K562 (cell line): Measurements from ENCODE around the gene PIGC. TPM values are rescaled to one million over a fixed set of nuclear protein-coding genes. Genes with fewer than 3 reads are reported as not detected.

Experiments used
- ATAC-seq: fragments of 200-7000 bp; cut with Tn5 transposase; 3 replicates; pipeline ENCODE4 v1.9.1; 2020; ENCODE audit warnings: moderate library complexity
- BruUV-seq: library from RNA; stranded (reverse); fragments of 400-500 nt; replicated peaks from 2 replicates; lab custom pipeline; 2021; lab: Mats Ljungman, UMichigan
- CTCF ChIA-PET: fragments of 300-600 bp; formaldehyde crosslinking; extraction: SDS; loops from one replicate; lab custom pipeline; 2021; ENCODE audit warnings: low intra/inter-chr PET ratio; lab: Yijun Ruan, JAX
- POLR2A ChIA-PET: fragments of 300-600, 350-650 bp; sonication (Branson Sonifier 250); formaldehyde crosslinking; extraction: SDS; loops from one replicate; lab custom pipeline; 2021; ENCODE audit warnings: antibody characterized with exemption, inconsistent platforms; lab: Yijun Ruan, JAX
- DNase-seq, 4 experiments: peaks; one replicate each; pipeline versions ENCODE4 v3.0.0 to v3.0.0-alpha.2; 2011 to 2018; ENCODE audit warnings: low spot score in 3 of 4, mixed read lengths in 3 of 4; ENCODE audit errors: extremely low read depth in 1 of 4
- FAIRE-seq: peaks from 2 replicates; lab custom pipeline; 2011; peaks lifted over from hg19 to GRCh38; lab: Jason Lieb, UNC
- H2AFZ ChIP-seq: 2 replicates; pipeline ENCODE4 v1.6.0; 2011; ENCODE audit warnings: low read depth, low read length, control low read depth, inconsistent platforms
- H3K27ac ChIP-seq: fragments of 200-600 bp; 3 replicates; pipeline ENCODE4 v1.8.0; 2011; ENCODE audit warnings: low read depth, mild to moderate bottlenecking, control low read depth, inconsistent platforms, low read length, moderate library complexity, mixed read lengths; ENCODE audit errors: extremely low read depth
- H3K27me3 ChIP-seq, 2 experiments: fragments of 300-600 bp in 1 of 2; 2 replicates in 1 of 2; 3 replicates in 1 of 2; pipeline versions ENCODE4 v1.6.0 to v1.8.0; 2011; ENCODE audit warnings: inconsistent platforms in 2 of 2, low read length in 2 of 2, mild to moderate bottlenecking in 1 of 2, mixed read lengths in 1 of 2, moderate library complexity in 1 of 2; ENCODE audit not compliant: control insufficient read depth in 2 of 2, insufficient read depth in 2 of 2
- H3K36me3 ChIP-seq: fragments of 300-600 bp; 3 replicates; pipeline ENCODE4 v1.8.0; 2011; ENCODE audit warnings: mild to moderate bottlenecking, low read length, inconsistent platforms; ENCODE audit not compliant: control insufficient read depth, insufficient read depth
- H3K4me1 ChIP-seq, 2 experiments: fragments of 200-600 bp in 1 of 2; replicated peaks in 1 of 2; 2 replicates in 1 of 2; 3 replicates in 1 of 2; pipeline versions ENCODE4 v1.5.1 to v1.8.0; 2011; ENCODE audit warnings: inconsistent platforms in 2 of 2, low read length in 2 of 2, mild to moderate bottlenecking in 1 of 2, mixed read lengths in 1 of 2, moderate library complexity in 1 of 2; ENCODE audit not compliant: control insufficient read depth in 2 of 2, insufficient read depth in 2 of 2
- H3K4me2 ChIP-seq: 2 replicates; pipeline ENCODE4 v1.6.1; 2011; ENCODE audit warnings: low read length, control low read depth, inconsistent platforms, mixed read lengths; ENCODE audit not compliant: insufficient read depth
- H3K4me3 ChIP-seq: fragments of 200-600 bp; sonication (generic), shearing (Covaris generic); 2 replicates; pipeline ENCODE4 v1.5.1; 2016; ENCODE audit warnings: control low read depth, inconsistent platforms
- H3K79me2 ChIP-seq: fragments of 200-600 bp; 3 replicates; pipeline ENCODE4 v1.8.0; 2011; ENCODE audit warnings: low read length, inconsistent platforms; ENCODE audit not compliant: control insufficient read depth, insufficient read depth
- H3K9ac ChIP-seq, 2 experiments: 2 replicates each; pipeline versions ENCODE4 v1.6.0 to v1.6.1; 2011; ENCODE audit warnings: low read depth in 2 of 2, low read length in 2 of 2, control low read depth in 1 of 2, inconsistent platforms in 1 of 2, mild to moderate bottlenecking in 1 of 2, mixed read lengths in 1 of 2; ENCODE audit not compliant: insufficient read depth in 1 of 2
- H3K9me1 ChIP-seq: one replicate; pipeline ENCODE4 v1.6.0; 2011; ENCODE audit warnings: inconsistent platforms, mild to moderate bottlenecking, low read length, moderate library complexity; ENCODE audit not compliant: control insufficient read depth, insufficient read depth
- H3K9me3 ChIP-seq: replicated peaks from 2 replicates; pipeline ENCODE4 v1.5.1; 2011; ENCODE audit warnings: low read depth, low read length, inconsistent platforms; ENCODE audit not compliant: control insufficient read depth, insufficient read depth
- H4K20me1 ChIP-seq: replicated peaks from 2 replicates; pipeline ENCODE4 v1.6.1; 2011; ENCODE audit warnings: low read length, inconsistent platforms, mixed read lengths; ENCODE audit not compliant: control insufficient read depth, insufficient read depth
- CBFA2T3 ChIP-seq: fragments of 450-650 bp; IDR thresholded peaks from 2 replicates; pipeline ENCODE4 v1.6.1; 2017
- ERF ChIP-seq: fragments of 450-650 bp; formaldehyde crosslinking; IDR thresholded peaks from 2 replicates; pipeline ENCODE4 v1.4.0; 2020; ENCODE audit warnings: mild to moderate bottlenecking, mixed read lengths
- FOSL1 ChIP-seq: fragments of 200-800 bp; sonication (Bioruptor generic); conservative IDR thresholded peaks from 2 replicates; pipeline ENCODE4 v1.6.1; 2016; ENCODE audit warnings: missing genetic modification characterization, missing compliant biosample characterization
- NR2C1 ChIP-seq, 2 experiments: fragments of 450-650 bp; IDR thresholded peaks; 2 replicates each; pipeline ENCODE4 v1.6.1; 2017; ENCODE audit warnings: mild to moderate bottlenecking in 2 of 2, antibody characterized with exemption in 1 of 2, inconsistent platforms in 1 of 2, missing compliant biosample characterization in 1 of 2, missing genetic modification characterization in 1 of 2
- PHF20 ChIP-seq: fragments of 450-650 bp; IDR thresholded peaks from 2 replicates; pipeline ENCODE4 v1.6.1; 2018; ENCODE audit not compliant: partially characterized antibody
- RBBP5 ChIP-seq: fragments of 200-600 bp; sonication (generic); IDR thresholded peaks from 2 replicates; pipeline ENCODE4 v1.6.1; 2012; ENCODE audit warnings: borderline replicate concordance, mild to moderate bottlenecking, low read length, control low read depth, inconsistent platforms; ENCODE audit not compliant: insufficient read depth, poor library complexity, severe bottlenecking
- ZNF175 ChIP-seq: fragments of 200-800 bp; sonication (Bioruptor generic); IDR thresholded peaks from 2 replicates; pipeline ENCODE4 v1.6.1; 2016; ENCODE audit warnings: low read depth, mild to moderate bottlenecking, missing genetic modification characterization, missing compliant biosample characterization
- WGBS: fragments of 100-300 bp; shearing (Covaris generic); methylation state at CpG from one replicate; pipeline ENCODE4 v1.1.6; 2016; ENCODE audit warnings: low coverage, mixed read lengths; ENCODE audit not compliant: insufficient coverage; ENCODE audit errors: missing lambda C conversion rate; 5-methylcytosine and 5-hydroxymethylcytosine counted together
- in situ Hi-C: fragments of 300-500 bp; cut with MboI; formaldehyde crosslinking; loops from 4 replicates; pipeline ENCODE4 v1.15.0; 2018; ENCODE audit warnings: inconsistent platforms, mixed read lengths
- intact Hi-C: fragments of 100-400 bp; cut with micrococcal nuclease; formaldehyde crosslinking; loops from 2 replicates; pipeline ENCODE4 v1.14.2; 2022
- polyA plus RNA-seq, 8 experiments: library from polyadenylated mRNA; depleted of rRNA in 4 of 8; stranded (reverse) in 5 of 8; unstranded in 3 of 8; fragments of >200 nt; fragmentation: Nextera tagmentation in 2 of 8; fragmentation: Illumina TruSeq in 1 of 8; extraction: Ambion mirVana in 2 of 8; extraction: Trizol in 1 of 8; gene quantifications; 2 replicates each; pipeline versions ENCODE4 v1.2.1 to v1.2.3, GENCODE V29; 2011 to 2014; ENCODE audit warnings: inconsistent platforms in 1 of 8, missing spikeins in 1 of 8
- total RNA-seq, 7 experiments: library from RNA; depleted of rRNA in 6 of 7; stranded (reverse); fragments of >200 nt in 6 of 7; fragmentation: Illumina TruSeq in 2 of 7; extraction: Trizol in 2 of 7; gene quantifications; 2 replicates each; pipeline versions ENCODE4 v1.2.1 to v1.2.3, GENCODE V29; 2011 to 2021; ENCODE audit warnings: low replicate concordance in 1 of 7

PIGC gene
- total and polyA plus RNA-seq, 9 of the 15 experiments (the other 6 are each of a cell fraction or from before 2014, with no cell fraction given) = 30.5 to 97.9 (median 54.7) TPM

GRCh38 chr1:172460177-172460576 lies 16.3 kb upstream of the PIGC start (continued):
- peak; percentile 55 for TF ChIP-seq FOSL1 (tag)

GRCh38 chr1:172457479-172458130 lies 13.7 kb upstream of the PIGC start:
- no peak for DNase-seq
- no peak overlapping the region for H3K4me3 ChIP-seq
- no peak overlapping the region for H3K9ac ChIP-seq
- H3K4me1 ChIP-seq = peaks cover 14 to 25% of the 10 kb centered on the region in 2 experiments
- no peaks in the 10 kb centered on the region for H3K36me3 ChIP-seq
- no TSS peak for BruUV-seq
- H2AFZ ChIP-seq = peak overlapping the region; percentile 89; the same call in 1 of the 2 replicates
- 48% methylated on average over 1 of the region's 1 CpG for WGBS
- no peak for ATAC-seq
- H4K20me1 ChIP-seq = no peaks in the 10 kb centered on the region
- TF ChIP-seq ERF (CRISPR knock-in tag) (0 out of 2 replicates have a peak, but pooled peaks have one; percentile 17), ZNF175 (CRISPR knock-in tag) (no peak), CBFA2T3 (no peak), NR2C1 (IDR thresholded peaks at IDR 0.05) (no peak), NR2C1 (tag; IDR thresholded peaks at IDR 0.05) (0 out of 2 replicates have a peak, but pooled peaks have one; percentile 17), RBBP5 (no peak), PHF20 (no peak)
- H3K9me1 ChIP-seq = peaks cover 5% of the 10 kb centered on the region
- POLR2A ChIA-PET = interaction anchor here (1.8 kb wide), 1 partner anchor 79 kb away, joined by 5 read pairs; no protein-coding TSS in a partner anchor
- no peak overlapping the region for H3K4me2 ChIP-seq
- no peak for FAIRE-seq
- no peaks in the 10 kb centered on the region for H3K27me3 ChIP-seq
- no peak overlapping the region for H3K27ac ChIP-seq
- no peaks in the 10 kb centered on the region for H3K79me2 ChIP-seq
- intact Hi-C loops (no loop called here), in situ Hi-C loops (no loop called here)
- CTCF ChIA-PET = no interaction called here
- no peaks in the 10 kb centered on the region for H3K9me3 ChIP-seq
